ENCODE results near the gene TM4SF4.

The TM4SF4 gene

DNA sequence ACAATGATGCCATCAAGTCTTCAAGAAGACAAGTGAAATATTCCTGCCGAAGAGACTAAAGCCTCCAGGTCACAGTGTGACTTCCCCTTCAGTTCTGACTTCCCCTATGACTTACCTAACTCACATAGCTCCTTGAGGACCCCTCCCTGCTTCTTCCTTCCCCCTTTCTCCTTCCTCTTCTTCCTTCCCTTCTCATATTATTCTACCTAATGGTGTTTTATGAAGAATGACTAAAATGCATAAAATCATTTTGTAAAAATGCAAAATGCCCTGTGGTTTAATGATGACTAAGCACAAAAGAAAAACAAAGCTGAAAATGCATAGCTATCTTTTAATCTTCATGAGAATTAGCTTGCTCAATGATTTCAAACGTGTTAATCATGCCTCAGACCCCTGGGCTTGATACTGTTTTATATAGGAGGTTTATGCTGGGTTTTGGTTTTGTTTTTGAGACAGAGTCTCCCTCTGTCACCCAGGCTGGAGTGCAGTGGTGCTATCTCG is 26.1 kb upstream of the TM4SF4 start:
- TF ChIP-seq, protein P1, sequence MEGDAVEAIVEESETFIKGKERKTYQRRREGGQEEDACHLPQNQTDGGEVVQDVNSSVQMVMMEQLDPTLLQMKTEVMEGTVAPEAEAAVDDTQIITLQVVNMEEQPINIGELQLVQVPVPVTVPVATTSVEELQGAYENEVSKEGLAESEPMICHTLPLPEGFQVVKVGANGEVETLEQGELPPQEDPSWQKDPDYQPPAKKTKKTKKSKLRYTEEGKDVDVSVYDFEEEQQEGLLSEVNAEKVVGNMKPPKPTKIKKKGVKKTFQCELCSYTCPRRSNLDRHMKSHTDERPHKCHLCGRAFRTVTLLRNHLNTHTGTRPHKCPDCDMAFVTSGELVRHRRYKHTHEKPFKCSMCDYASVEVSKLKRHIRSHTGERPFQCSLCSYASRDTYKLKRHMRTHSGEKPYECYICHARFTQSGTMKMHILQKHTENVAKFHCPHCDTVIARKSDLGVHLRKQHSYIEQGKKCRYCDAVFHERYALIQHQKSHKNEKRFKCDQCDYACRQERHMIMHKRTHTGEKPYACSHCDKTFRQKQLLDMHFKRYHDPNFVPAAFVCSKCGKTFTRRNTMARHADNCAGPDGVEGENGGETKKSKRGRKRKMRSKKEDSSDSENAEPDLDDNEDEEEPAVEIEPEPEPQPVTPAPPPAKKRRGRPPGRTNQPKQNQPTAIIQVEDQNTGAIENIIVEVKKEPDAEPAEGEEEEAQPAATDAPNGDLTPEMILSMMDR (IDR thresholded peaks at IDR 0.05; ENCODE audit: extremely low read depth, missing control alignments), result no peak
- DNase-seq (ENCODE audit: low spot score), result no peak

DNA sequence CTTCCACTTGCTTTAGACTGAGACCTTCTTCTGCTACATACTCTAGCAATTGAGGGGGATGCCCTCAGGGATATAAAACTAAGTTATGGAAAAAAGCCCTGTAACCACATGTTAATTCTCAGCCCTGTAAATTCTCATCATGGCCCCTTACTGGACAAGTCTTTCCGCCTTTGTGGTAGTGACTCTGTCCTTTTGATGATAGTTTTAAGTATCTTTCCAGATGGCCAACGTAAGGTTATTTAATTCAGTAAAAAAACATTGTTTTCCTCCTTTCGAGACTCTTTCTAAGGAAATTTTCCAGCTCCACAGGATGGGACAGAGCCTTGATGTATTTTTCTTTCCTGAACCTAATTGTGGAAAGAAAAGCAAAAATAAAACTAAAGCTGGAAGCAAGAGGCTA is 25.3 kb upstream of the TM4SF4 start:
- TF ChIP-seq, protein P1 (IDR thresholded peaks at IDR 0.05; ENCODE audit: extremely low read depth, missing control alignments), result no peak
- DNase-seq (ENCODE audit: low spot score), result no peak

DNA sequence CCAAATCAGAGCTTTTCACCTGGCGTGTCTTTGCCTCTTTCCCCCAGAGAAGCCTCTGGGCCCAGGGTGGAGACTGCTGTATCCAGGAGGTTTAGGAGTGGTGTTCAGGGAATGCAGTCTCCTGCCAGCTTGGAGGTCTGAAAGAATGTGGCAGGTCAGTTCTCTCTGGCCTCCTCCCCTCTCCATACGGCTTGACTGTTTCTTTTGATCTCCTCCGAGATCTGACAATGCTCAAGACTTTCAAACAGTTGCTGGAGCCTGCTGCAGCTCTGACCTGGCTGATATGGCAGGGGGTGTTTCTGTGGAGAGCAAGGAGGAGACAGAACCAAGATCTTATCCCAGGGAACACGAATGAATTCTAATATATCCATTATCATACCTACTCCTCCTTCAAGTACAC is 24.7 kb upstream of the TM4SF4 start:
- TF ChIP-seq, protein P1 (IDR thresholded peaks at IDR 0.05; ENCODE audit: extremely low read depth, missing control alignments), result no peak
- DNase-seq (ENCODE audit: low spot score), result no peak

DNA sequence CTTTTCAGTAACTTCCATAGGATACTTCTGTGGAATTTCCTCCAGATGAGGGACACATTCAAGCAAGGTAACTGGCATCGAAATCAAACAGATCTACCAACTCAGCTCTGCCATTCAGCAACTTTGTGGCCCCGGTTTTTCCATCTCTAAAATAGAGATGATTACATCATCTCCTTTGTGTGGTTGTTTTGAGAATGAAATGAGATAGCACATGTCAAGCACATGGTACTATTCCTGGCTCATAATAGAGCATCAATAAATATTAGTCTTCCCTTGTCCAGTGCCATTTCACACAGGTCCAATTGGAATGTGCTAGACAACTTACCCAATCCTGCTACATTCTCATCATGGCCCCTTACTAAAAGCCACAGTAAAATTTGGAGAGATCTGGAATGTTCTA is 24.2 kb upstream of the TM4SF4 start:
- no peak for DNase-seq (ENCODE audit: low spot score)
- TF ChIP-seq, protein P1 (IDR thresholded peaks at IDR 0.05; ENCODE audit: extremely low read depth, missing control alignments), result no peak

DNA sequence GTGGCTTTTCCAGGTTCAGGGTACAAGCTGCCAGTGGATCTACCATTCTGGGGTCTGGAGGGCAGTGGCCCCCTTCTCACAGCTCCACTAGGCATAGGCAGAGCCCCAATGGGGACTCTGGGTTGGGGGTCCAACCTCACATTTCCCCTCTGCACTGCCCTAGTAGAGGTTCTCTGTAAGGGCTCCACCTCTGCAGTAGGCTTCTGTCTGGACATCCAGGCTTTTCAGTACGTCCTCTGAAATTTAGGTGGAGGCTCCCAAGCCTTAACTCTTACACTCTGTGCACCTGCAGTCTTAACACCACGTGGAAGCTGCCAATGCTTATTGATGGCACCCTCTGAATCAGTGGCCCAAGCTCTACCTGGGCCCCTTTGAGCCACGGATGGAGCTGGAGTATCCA is 22.5 kb upstream of the TM4SF4 start:
- TF ChIP-seq, protein P1 (IDR thresholded peaks at IDR 0.05; ENCODE audit: extremely low read depth, missing control alignments), result no peak
- DNase-seq (ENCODE audit: low spot score), result no peak

DNA sequence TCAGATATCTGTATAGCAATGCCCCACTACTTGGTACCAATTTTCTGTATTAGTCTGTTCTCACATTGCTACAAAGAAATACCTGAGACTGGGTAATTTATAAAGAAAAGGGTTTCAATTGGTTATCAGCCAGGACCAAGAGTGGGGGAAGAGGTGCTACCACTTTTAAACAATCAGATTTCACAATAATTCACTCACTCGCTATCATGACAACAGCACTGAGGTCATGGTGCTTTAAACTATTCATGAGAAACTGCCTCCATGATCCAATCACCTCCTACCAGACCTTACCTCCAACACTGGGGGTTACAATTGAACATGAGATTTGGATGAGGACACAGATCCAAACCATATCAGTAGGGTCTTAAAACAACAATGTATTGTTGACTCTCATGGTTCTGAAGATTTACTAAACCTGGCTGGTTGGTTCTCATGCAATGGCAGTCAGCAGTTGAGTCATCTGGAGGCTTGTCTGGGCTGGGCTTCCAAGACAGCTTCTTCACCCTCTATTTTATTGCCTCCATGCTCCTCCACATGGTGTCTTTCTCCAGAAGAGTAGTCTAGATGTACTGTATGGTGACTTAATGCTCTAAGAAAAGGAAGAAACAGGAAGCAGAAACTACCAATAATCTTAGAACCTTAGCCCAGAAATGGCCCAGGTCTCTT is 21.2 kb upstream of the TM4SF4 start:
- TF ChIP-seq, protein P1 (IDR thresholded peaks at IDR 0.05; ENCODE audit: extremely low read depth, missing control alignments), result no peak
- DNase-seq (ENCODE audit: low spot score), result no peak

DNA sequence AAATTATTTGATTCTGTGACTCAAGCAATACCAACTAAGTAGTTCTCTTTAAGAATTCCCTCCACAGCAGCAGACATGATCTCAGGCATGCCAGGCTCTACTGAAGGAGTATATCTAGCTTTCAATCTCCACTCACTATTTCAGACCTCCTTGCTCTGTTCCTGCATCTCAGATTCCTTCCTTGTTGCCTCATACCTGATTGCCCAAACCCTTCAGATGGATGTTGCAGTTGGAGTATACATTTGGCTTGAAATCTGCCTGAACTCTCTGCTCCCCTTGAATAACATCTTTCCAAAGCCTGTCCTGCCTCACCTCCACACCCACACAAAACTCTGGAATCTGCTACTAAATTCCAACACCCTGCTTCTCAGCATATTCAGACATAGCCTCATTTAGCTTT is 19.8 kb upstream of the TM4SF4 start:
- no peak for DNase-seq (ENCODE audit: low spot score)
- TF ChIP-seq, protein P1 (IDR thresholded peaks at IDR 0.05; ENCODE audit: extremely low read depth, missing control alignments), result no peak
